ENCODE results near the gene FGF19. TPM values are rescaled to one million over a fixed set of nuclear protein-coding genes. Genes with fewer than 3 reads are reported as not detected.

Gene FGF19
- total RNA-seq, 1 experiment from 2014 or later, result 0.69 TPM

GRCh38 chr11:69654660-69655478 lies 49.0 kb downstream of the FGF19 start:
- TF ChIP-seq EZH2 (IDR thresholded peaks at IDR 0.05; ENCODE audit: borderline replicate concordance, low read depth, low read length, poor library complexity, severe bottlenecking), result no peak
- TF ChIP-seq CTCF (conservative IDR thresholded peaks at IDR 0.05; ENCODE audit: low read depth, low read length), result no peak
- BruUV-seq (replicated peaks), result no TSS peak
- H3K9me3 ChIP-seq (ENCODE audit: low read depth, low read length, poor library complexity, severe bottlenecking), result no peaks in the 10 kb centered on the region
- ChIA-PET CTCF (interaction anchor here (1.3 kb wide), 1 partner anchor 15 kb away, joined by 3 read pairs; no protein-coding TSS in a partner anchor), POLR2A (ENCODE audit: low non-redundant PET) (interaction anchor here (1.2 kb wide), 1 partner anchor 12 kb away, joined by 4 read pairs; no protein-coding TSS in a partner anchor)
- DNase-seq (ENCODE audit: low spot score), result peak; percentile 82
- peak overlapping the region; percentile 99 for H3K27ac ChIP-seq (ENCODE audit: low read depth, low read length, poor library complexity, severe bottlenecking)
- no peaks in the 10 kb centered on the region for H3K27me3 ChIP-seq (replicated peaks; ENCODE audit: insufficient read depth, low read depth, low read length, poor library complexity)
- no peak overlapping the region for H3K4me3 ChIP-seq (ENCODE audit: low read depth, low read length, poor library complexity, severe bottlenecking)
- H3K36me3 ChIP-seq (ENCODE audit: insufficient read depth, low read length, poor library complexity, severe bottlenecking), result peaks cover 49% of the 10 kb centered on the region
- peaks cover 59% of the 10 kb centered on the region for H3K4me1 ChIP-seq (ENCODE audit: insufficient read depth, low read length, poor library complexity, severe bottlenecking)
- intact Hi-C loops (cut with micrococcal nuclease; ENCODE audit: unreplicated experiment), result no loop called here

- H3K27me3 ChIP-seq (replicated peaks; ENCODE audit: insufficient read depth, low read depth, low read length, poor library complexity), result no peaks in the 10 kb centered on the region
- no peaks in the 10 kb centered on the region for H3K9me3 ChIP-seq (ENCODE audit: low read depth, low read length, poor library complexity, severe bottlenecking)
- peaks cover 57% of the 10 kb centered on the region for H3K36me3 ChIP-seq (ENCODE audit: insufficient read depth, low read length, poor library complexity, severe bottlenecking)
- DNase-seq (ENCODE audit: low spot score), result no peak
- peak overlapping the region; percentile 99 for H3K27ac ChIP-seq (ENCODE audit: low read depth, low read length, poor library complexity, severe bottlenecking)
- POLR2A ChIA-PET (ENCODE audit: low non-redundant PET), result no interaction called here
- no TSS peak for BruUV-seq (replicated peaks)
- no peak overlapping the region for H3K4me3 ChIP-seq (ENCODE audit: low read depth, low read length, poor library complexity, severe bottlenecking)
- intact Hi-C loops (cut with micrococcal nuclease; ENCODE audit: unreplicated experiment), result no loop called here
- H3K4me1 ChIP-seq (ENCODE audit: insufficient read depth, low read length, poor library complexity, severe bottlenecking), result peaks cover 66% of the 10 kb centered on the region
- TF ChIP-seq CTCF (conservative IDR thresholded peaks at IDR 0.05; ENCODE audit: low read depth, low read length), result no peak
- TF ChIP-seq EZH2 (IDR thresholded peaks at IDR 0.05; ENCODE audit: borderline replicate concordance, low read depth, low read length, poor library complexity, severe bottlenecking), result no peak
- CTCF ChIA-PET, result interaction anchor here (1.5 kb wide), 1 partner anchor 17 kb away, joined by 5 read pairs; no protein-coding TSS in a partner anchor
Observed at GRCh38 chr11:69654001-69654659, 49.7 kb downstream of the FGF19 start.

GRCh38 chr11:69653406-69653960 lies 50.3 kb downstream of the FGF19 start:
- peak; percentile 73 for DNase-seq (ENCODE audit: low spot score)
- CTCF ChIA-PET, result interaction anchor here (0.9 to 1.5 kb wide), 2 partner anchors 17 to 361 kb away, joined by 5 read pairs; no protein-coding TSS in a partner anchor
- peaks cover 63% of the 10 kb centered on the region for H3K36me3 ChIP-seq (ENCODE audit: insufficient read depth, low read length, poor library complexity, severe bottlenecking)
- POLR2A ChIA-PET (ENCODE audit: low non-redundant PET), result interaction anchor here (0.7 to 0.8 kb wide), 2 partner anchors 453 to 466 kb away, joined by 4 to 6 read pairs; no protein-coding TSS in a partner anchor
- H3K4me3 ChIP-seq (ENCODE audit: low read depth, low read length, poor library complexity, severe bottlenecking), result peak overlapping the region; percentile 10
- H3K27me3 ChIP-seq (replicated peaks; ENCODE audit: insufficient read depth, low read depth, low read length, poor library complexity), result no peaks in the 10 kb centered on the region
- intact Hi-C loops (cut with micrococcal nuclease; ENCODE audit: unreplicated experiment), result no loop called here
- H3K27ac ChIP-seq (ENCODE audit: low read depth, low read length, poor library complexity, severe bottlenecking), result peak overlapping the region; percentile 99
- H3K4me1 ChIP-seq (ENCODE audit: insufficient read depth, low read length, poor library complexity, severe bottlenecking), result peaks cover 73% of the 10 kb centered on the region
- TF ChIP-seq EZH2 (IDR thresholded peaks at IDR 0.05; ENCODE audit: borderline replicate concordance, low read depth, low read length, poor library complexity, severe bottlenecking) (no peak), CTCF (conservative IDR thresholded peaks at IDR 0.05; ENCODE audit: low read depth, low read length) (no peak; the same call in 1 of the 2 replicates)
- no TSS peak for BruUV-seq (replicated peaks)
- no peaks in the 10 kb centered on the region for H3K9me3 ChIP-seq (ENCODE audit: low read depth, low read length, poor library complexity, severe bottlenecking)
